GM12878 (cell line): ENCODE measurements around the gene FAM83G. TPM values are rescaled to one million over a fixed set of nuclear protein-coding genes. Genes with fewer than 3 reads are reported as not detected.

Experiments used
- ATAC-seq: fragments of 200-7000 bp; cut with Tn5 transposase; 3 replicates; pipeline ENCODE4 v1.9.1; 2020; ENCODE audit warnings: mild to moderate bottlenecking, moderate library complexity
- BruUV-seq: library from RNA; stranded (reverse); fragments of 400-500 nt; replicated peaks from 2 replicates; lab custom pipeline; 2021; lab: Mats Ljungman, UMichigan
- CTCF ChIA-PET: fragments of 300-600 bp; sonication (Branson Sonifier 250); formaldehyde crosslinking; extraction: SDS; loops from one replicate; lab custom pipeline; 2021; ENCODE audit warnings: inconsistent platforms; lab: Yijun Ruan, JAX
- POLR2A ChIA-PET: fragments of 350-600 bp; formaldehyde crosslinking; extraction: SDS; loops from one replicate; lab custom pipeline; 2021; ENCODE audit warnings: inconsistent platforms; lab: Charles Lee
- RAD21 ChIA-PET: fragments of 300-600 bp; sonication (Branson Sonifier 250); formaldehyde crosslinking; loops from one replicate; lab custom pipeline; 2023; ENCODE audit warnings: antibody characterized with exemption; ENCODE audit not compliant: unreplicated experiment; lab: Charles Lee
- SMC1A ChIA-PET: fragments of 300-600 bp; sonication (Branson Sonifier 250); formaldehyde crosslinking; loops from one replicate; lab custom pipeline; 2023; ENCODE audit not compliant: unreplicated experiment, uncharacterized antibody; lab: Charles Lee
- DNase-seq: peaks from one replicate; pipeline ENCODE4 v3.0.0-alpha.2; 2011; ENCODE audit warnings: low read depth, low spot score
- FAIRE-seq: peaks from 3 replicates; lab custom pipeline; 2011; peaks lifted over from hg19 to GRCh38; lab: Jason Lieb, UNC
- H2AFZ ChIP-seq: 2 replicates; pipeline ENCODE4 v1.6.0; 2011; ENCODE audit warnings: low read depth, low read length, control low read depth; ENCODE audit not compliant: control insufficient read depth
- H3K27ac ChIP-seq: 2 replicates; pipeline ENCODE4 v1.5.1; 2011; ENCODE audit warnings: control low read depth; ENCODE audit not compliant: control insufficient read depth, insufficient read depth
- H3K27me3 ChIP-seq, 2 experiments: replicated peaks in 1 of 2; 2 replicates each; pipeline versions ENCODE4 v1.6.0 to v1.6.1; 2011; ENCODE audit warnings: low read length in 1 of 2; ENCODE audit not compliant: control insufficient read depth in 2 of 2, insufficient read depth in 2 of 2
- H3K36me3 ChIP-seq, 2 experiments: 2 replicates each; pipeline ENCODE4 v1.5.1; 2011; ENCODE audit warnings: low read length in 1 of 2; ENCODE audit not compliant: control insufficient read depth in 2 of 2, insufficient read depth in 2 of 2
- H3K4me1 ChIP-seq: 2 replicates; pipeline ENCODE4 v1.6.1; 2011; ENCODE audit warnings: mild to moderate bottlenecking, low read length, moderate library complexity, mixed read lengths; ENCODE audit not compliant: control insufficient read depth, insufficient read depth
- H3K4me2 ChIP-seq: 2 replicates; pipeline ENCODE4 v1.6.0; 2011; ENCODE audit warnings: control low read depth; ENCODE audit not compliant: control insufficient read depth, insufficient read depth
- H3K4me3 ChIP-seq: fragments of 200-600 bp; sonication (generic); 2 replicates; pipeline ENCODE4 v1.5.1; 2016
- H3K79me2 ChIP-seq: 2 replicates; pipeline ENCODE4 v1.6.0; 2011; ENCODE audit warnings: low read length; ENCODE audit not compliant: control insufficient read depth, insufficient read depth
- H3K9ac ChIP-seq: 2 replicates; pipeline ENCODE4 v1.8.0; 2011; ENCODE audit warnings: low read length, control low read depth, mixed read lengths; ENCODE audit not compliant: control insufficient read depth, insufficient read depth
- H3K9me3 ChIP-seq: replicated peaks from 3 replicates; pipeline ENCODE4 v1.5.1; 2011; ENCODE audit warnings: mild to moderate bottlenecking, low read length; ENCODE audit not compliant: control insufficient read depth, insufficient read depth
- H4K20me1 ChIP-seq: 2 replicates; pipeline ENCODE4 v1.6.0; 2011; ENCODE audit not compliant: control insufficient read depth, insufficient read depth
- BACH1 ChIP-seq: fragments of 450-650 bp; IDR thresholded peaks from 2 replicates; pipeline ENCODE4 v1.6.1; 2017; ENCODE audit warnings: mild to moderate bottlenecking, borderline replicate concordance
- CBX3 ChIP-seq: fragments of 200-600 bp; sonication (generic); IDR thresholded peaks from 2 replicates; pipeline ENCODE4 v1.6.1; 2016; ENCODE audit warnings: low read depth, borderline replicate concordance
- GABPA ChIP-seq: IDR thresholded peaks from 2 replicates; pipeline ENCODE4 v1.6.1; 2014; ENCODE audit warnings: antibody characterized with exemption, low read depth, mild to moderate bottlenecking, inconsistent platforms
- HDAC6 ChIP-seq: fragments of 200-600 bp; sonication (generic); IDR thresholded peaks from one replicate; pipeline ENCODE4 v1.8.0; 2017; ENCODE audit warnings: antibody characterized with exemption; ENCODE audit not compliant: unreplicated experiment
- MYC ChIP-seq: IDR thresholded peaks from 2 replicates; pipeline ENCODE4 v1.6.1; 2011; ENCODE audit warnings: mild to moderate bottlenecking, low read length, moderate library complexity, inconsistent platforms; ENCODE audit not compliant: insufficient read depth, insufficient replicate concordance, insufficient read length, severe bottlenecking
- NR2C1 ChIP-seq: fragments of 450-650 bp; IDR thresholded peaks from 2 replicates; pipeline ENCODE4 v1.6.1; 2017; ENCODE audit warnings: antibody characterized with exemption, mild to moderate bottlenecking, moderate library complexity
- PKNOX1 ChIP-seq: fragments of 450-650 bp; IDR thresholded peaks from 2 replicates; pipeline ENCODE4 v1.6.1; 2016; ENCODE audit warnings: mild to moderate bottlenecking
- RELB ChIP-seq: fragments of 450-650 bp; IDR thresholded peaks from 2 replicates; pipeline ENCODE4 v1.6.1; 2017; ENCODE audit warnings: low read depth, mild to moderate bottlenecking, moderate library complexity
- SKIL ChIP-seq: fragments of 450-650 bp; IDR thresholded peaks from 2 replicates; pipeline ENCODE4 v1.6.1; 2017; ENCODE audit warnings: mild to moderate bottlenecking, low read depth, inconsistent platforms; ENCODE audit not compliant: poor library complexity, severe bottlenecking
- SMAD1 ChIP-seq: fragments of 450-650 bp; IDR thresholded peaks from 2 replicates; pipeline ENCODE4 v1.6.1; 2018; ENCODE audit warnings: mild to moderate bottlenecking, low read depth; ENCODE audit not compliant: partially characterized antibody
- TCF3 ChIP-seq: IDR thresholded peaks from 2 replicates; pipeline ENCODE4 v1.6.1; 2012; ENCODE audit warnings: low read depth, mild to moderate bottlenecking, low read length, borderline replicate concordance; ENCODE audit not compliant: insufficient read depth
- WGBS: methylation state at CpG from one replicate; pipeline ENCODE4 v1.1.6; 2016; ENCODE audit warnings: low lambda C conversion rate; ENCODE audit not compliant: insufficient replicate concordance, insufficient coverage; ENCODE audit errors: missing lambda C conversion rate; 5-methylcytosine and 5-hydroxymethylcytosine counted together
- in situ Hi-C: fragments of 300-500 bp; cut with MboI; formaldehyde crosslinking; loops from 9 replicates; pipeline ENCODE4 v1.14.3; 2018; ENCODE audit warnings: mixed read lengths
- intact Hi-C: fragments of 100-400 bp; cut with micrococcal nuclease; formaldehyde crosslinking; loops from one replicate; pipeline ENCODE4 v1.14.2; 2022; ENCODE audit not compliant: unreplicated experiment
- polyA plus RNA-seq, 11 experiments: library from polyadenylated mRNA; depleted of rRNA in 4 of 11; unstranded in 6 of 11; stranded (reverse) in 5 of 11; fragments of >200 nt; fragmentation: Nextera tagmentation in 4 of 11; fragmentation: Illumina TruSeq in 1 of 11; extraction: Ambion mirVana in 4 of 11; extraction: Trizol in 1 of 11; gene quantifications; 1 replicate in 1 of 11; 2 replicates in 10 of 11; pipeline versions ENCODE4 v1.2.1 to v1.2.3, GENCODE V29; 2011 to 2016; ENCODE audit warnings: inconsistent platforms in 2 of 11, missing spikeins in 2 of 11, low read depth in 1 of 11
- total RNA-seq, 4 experiments: library from RNA; depleted of rRNA in 3 of 4; stranded (reverse); fragments of >200 nt in 3 of 4; fragmentation: Illumina TruSeq in 1 of 4; extraction: Trizol in 1 of 4; gene quantifications; 2 replicates each; pipeline versions ENCODE4 v1.2.1 to v1.2.3, GENCODE V29; 2013 to 2021

Gene FAM83G
- total and polyA plus RNA-seq, 10 of the 15 experiments (the other 5 are each of a cell fraction or from before 2014, with no cell fraction given), result 0.03 to 16.7 (median 6.5) TPM

- TF ChIP-seq NR2C1 (no peak), HDAC6 (no peak), PKNOX1 (no peak), MYC (no peak), BACH1 (no peak)
- no peak overlapping the region for H2AFZ ChIP-seq
- DNase-seq (no peak), FAIRE-seq (no peak), ATAC-seq (no peak)
- no peaks in the 10 kb centered on the region for H4K20me1 ChIP-seq
- intact Hi-C loops, result no loop called here
- ChIA-PET RAD21 (no interaction called here), POLR2A (no interaction called here), SMC1A (no interaction called here), CTCF (interaction anchor here (1.4 kb wide), 1 partner anchor 32 kb away, joined by 4 read pairs; no protein-coding TSS in a partner anchor)
- WGBS, result 49% methylated on average over 14 of the region's 14 CpGs
- H3K79me2 ChIP-seq, result no peaks in the 10 kb centered on the region
- no peak overlapping the region for H3K4me2 ChIP-seq
- H3K4me1 ChIP-seq, result peaks cover 10% of the 10 kb centered on the region
- no TSS peak for BruUV-seq
- H3K9me3 ChIP-seq, result no peaks in the 10 kb centered on the region
- no peak overlapping the region for H3K4me3 ChIP-seq
- no peaks in the 10 kb centered on the region for H3K27me3 ChIP-seq
- no peak overlapping the region for H3K27ac ChIP-seq
- H3K36me3 ChIP-seq, result no peaks in the 10 kb centered on the region; a peak in 2 of 4 replicates
- in situ Hi-C loops, result no loop called here
- no peak overlapping the region for H3K9ac ChIP-seq
These were observed 38.9 kb downstream of the FAM83G start for GRCh38 chr17:18965530-18966236.

GRCh38 chr17:18964550-18964949 lies 40.0 kb downstream of the FAM83G start:
- 76% methylated on average over 9 of the region's 9 CpGs for WGBS
- no peak overlapping the region for H3K9ac ChIP-seq
- in situ Hi-C loops, result no loop called here
- H3K9me3 ChIP-seq, result no peaks in the 10 kb centered on the region
- H3K4me2 ChIP-seq, result no peak overlapping the region
- SMC1A ChIA-PET, result no interaction called here
- H2AFZ ChIP-seq, result no peak overlapping the region
- POLR2A ChIA-PET, result no interaction called here
- RAD21 ChIA-PET, result no interaction called here
- FAIRE-seq (no peak), DNase-seq (no peak), ATAC-seq (no peak)
- intact Hi-C loops, result no loop called here
- H3K79me2 ChIP-seq, result no peaks in the 10 kb centered on the region
- peaks cover 10% of the 10 kb centered on the region for H3K4me1 ChIP-seq
- H3K27ac ChIP-seq, result no peak overlapping the region
- H4K20me1 ChIP-seq, result no peaks in the 10 kb centered on the region
- no peak overlapping the region for H3K4me3 ChIP-seq
- BruUV-seq, result no TSS peak
- CTCF ChIA-PET, result no interaction called here
- H3K27me3 ChIP-seq, result no peaks in the 10 kb centered on the region
- no peaks in the 10 kb centered on the region; a peak in 1 of 4 replicates for H3K36me3 ChIP-seq
- TF ChIP-seq RELB (no peak), SKIL (no peak), CBX3 (no peak), SMAD1 (no peak), GABPA (no peak), TCF3 (no peak)
